ENCODE data around the gene ZNF670.
"Not testable (repeated sequence)": the region's sequence is repeated elsewhere in the genome, so short reads cannot be mapped to it uniquely, and the experiment has no call there.

The ZNF670 gene

DNA sequence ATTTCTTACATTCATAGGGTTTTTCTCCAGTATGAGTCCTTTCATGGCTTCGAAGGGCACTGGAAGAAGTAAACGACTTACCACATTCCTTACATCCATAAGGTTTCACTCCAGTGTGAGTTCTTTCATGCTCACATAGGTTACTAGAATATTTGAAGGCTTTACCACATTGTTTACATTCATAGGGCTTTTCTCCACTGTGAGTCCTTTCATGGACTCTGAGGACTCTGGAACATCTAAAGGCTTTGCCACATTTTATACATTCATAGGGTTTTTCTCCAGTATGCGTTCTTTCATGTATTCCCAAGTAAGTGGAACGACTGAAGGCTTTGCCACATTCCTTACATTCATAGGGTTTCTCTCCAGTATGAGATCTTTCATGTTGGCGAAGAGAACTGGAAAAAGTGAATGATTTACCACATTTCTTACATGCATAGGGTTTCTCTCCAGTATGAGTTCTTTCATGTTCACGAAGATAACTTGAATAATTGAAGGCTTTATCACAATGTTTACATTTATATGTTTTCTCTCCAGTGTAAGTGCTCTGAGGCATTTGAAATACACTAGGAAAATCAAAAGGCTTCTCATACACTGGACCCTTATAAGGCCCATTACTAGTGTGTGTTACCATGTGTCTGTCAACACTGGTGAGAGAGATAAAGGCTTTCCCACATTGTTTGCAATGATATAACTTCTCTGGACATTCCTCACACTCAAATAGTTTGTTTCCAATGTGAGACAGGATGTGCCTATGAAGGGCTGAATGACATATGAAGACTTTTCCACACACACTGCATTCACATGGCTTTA is 40.9 kb downstream of the ZNF670 start:
- no peak for DNase-seq

- not testable (repeated sequence) for DNase-seq
Observed at GRCh38 chr1:247032306-247032705, 46.3 kb downstream of the ZNF670 start.
